Upper lobe of left lung (tissue), 6 donors: ENCODE results near the gene GREB1L. TPM values are rescaled to one million over a fixed set of nuclear protein-coding genes. Genes with fewer than 3 reads are reported as not detected.

ENCODE experiments used
- ATAC-seq, 2 donors: fragments of 200-7000 bp; cut with Tn5 transposase; one replicate each; pipeline ENCODE4 v1.9.1; 2022; ENCODE audit warnings: mild to moderate bottlenecking in 2 of 2, moderate library complexity in 2 of 2; ENCODE audit not compliant: low FRiP score in 2 of 2
- DNase-seq, 2 donors: peaks; one replicate each; pipeline ENCODE4 v3.0.0-alpha.2; 2019 to 2020
- H3K27ac ChIP-seq, 4 donors: fragments of 200-600 bp; sonication (generic); one replicate each; pipeline ENCODE4 v1.5.1; 2016 to 2019
- H3K27me3 ChIP-seq, 4 donors: fragments of 200-600 bp; sonication (generic); one replicate each; pipeline ENCODE4 v1.5.1; 2017 to 2019
- H3K36me3 ChIP-seq, 4 donors: fragments of 200-600 bp; sonication (generic); one replicate each; pipeline ENCODE4 v1.5.1; 2016 to 2019
- H3K4me1 ChIP-seq, 4 donors: fragments of 200-600 bp; sonication (generic); one replicate each; pipeline ENCODE4 v1.5.1; 2018 to 2019
- H3K4me3 ChIP-seq, 4 donors: fragments of 200-600 bp; sonication (generic); one replicate each; pipeline ENCODE4 v1.5.1; 2017 to 2019; ENCODE audit warnings: mild to moderate bottlenecking in 2 of 4, moderate library complexity in 1 of 4
- H3K9me3 ChIP-seq, 4 donors: fragments of 200-600 bp; sonication (generic); one replicate each; pipeline ENCODE4 v1.5.1; 2018 to 2019
- EP300 ChIP-seq, 4 donors: sonication (generic); formaldehyde crosslinking; IDR thresholded peaks; one replicate each; pipeline ENCODE4 v1.5.1; 2017; ENCODE audit warnings: antibody characterized with exemption in 4 of 4, control low read depth in 2 of 4
- POLR2A ChIP-seq, 4 donors: fragments of 450-650 bp; IDR thresholded peaks; one replicate each; pipeline ENCODE4 v1.5.1; 2016 to 2017; ENCODE audit warnings: antibody characterized with exemption in 4 of 4, mild to moderate bottlenecking in 2 of 4
- POLR2AphosphoS5 ChIP-seq, 2 donors: sonication (generic); formaldehyde crosslinking; IDR thresholded peaks; one replicate each; pipeline ENCODE4 v1.5.1; 2017; ENCODE audit warnings: antibody characterized with exemption in 2 of 2
- WGBS, 2 donors: methylation state at CpG; one replicate each; pipeline ENCODE4 v1.1.5; 2017 to 2018; 5-methylcytosine and 5-hydroxymethylcytosine counted together
- total RNA-seq, 6 donors: library from RNA; depleted of rRNA in 4 of 6; stranded (reverse); fragments of >200 nt in 4 of 6; gene quantifications; one replicate each; pipeline versions ENCODE4 v1.1.0 to v1.2.1, GENCODE V29; 2016 to 2021
- TF ChIP-seq, protein P1 (sequence below), 6 experiments: fragments of 450-650 bp in 4 of 6; fragments of 200-600 bp in 2 of 6; sonication (generic) in 2 of 6; IDR thresholded peaks; one replicate each; pipeline ENCODE4 v1.5.1; 2016 to 2019; ENCODE audit warnings: antibody characterized with exemption in 6 of 6
- donor health status: DM: no; HTN: no; CAD: no; lungs with moderate emphysema.
- donor health status: DM: no; HTN: yes; CAD: no; lungs with severe emphysema.

GREB1L gene
- total RNA-seq, 6 donors from 2014 or later, result under 0.01 to 2.0 (median 0.44) TPM

DNA sequence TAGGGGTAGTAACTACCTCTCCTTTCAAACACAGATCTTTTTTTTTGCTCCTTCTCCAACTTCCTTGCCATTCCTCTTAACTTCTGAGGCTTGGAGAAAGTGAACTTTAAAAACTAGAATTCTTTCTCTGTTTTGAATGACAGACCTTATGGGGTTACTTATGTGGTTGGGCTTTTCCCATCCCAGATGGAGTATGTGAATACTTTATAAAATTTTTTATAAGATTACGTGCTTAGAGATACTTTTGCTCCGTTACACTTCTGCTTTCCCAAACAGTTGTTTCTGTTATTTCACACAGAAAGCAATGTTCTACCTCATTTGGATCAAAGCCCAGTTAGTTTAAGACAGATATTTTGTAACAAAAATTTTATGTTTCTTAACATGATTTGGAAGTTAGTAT is 20.2 kb downstream of the GREB1L start:
- DNase-seq (no peak), ATAC-seq (no peak)
- H3K27me3 ChIP-seq, result no peaks in the 10 kb centered on the region
- no peaks in the 10 kb centered on the region for H3K36me3 ChIP-seq
- H3K27ac ChIP-seq, result no peak overlapping the region
- TF ChIP-seq POLR2AphosphoS5 (IDR thresholded peaks at IDR 0.05) (no peak), EP300 (IDR thresholded peaks at IDR 0.05) (no peak), POLR2A (IDR thresholded peaks at IDR 0.05) (no peak)
- TF ChIP-seq, protein P1, sequence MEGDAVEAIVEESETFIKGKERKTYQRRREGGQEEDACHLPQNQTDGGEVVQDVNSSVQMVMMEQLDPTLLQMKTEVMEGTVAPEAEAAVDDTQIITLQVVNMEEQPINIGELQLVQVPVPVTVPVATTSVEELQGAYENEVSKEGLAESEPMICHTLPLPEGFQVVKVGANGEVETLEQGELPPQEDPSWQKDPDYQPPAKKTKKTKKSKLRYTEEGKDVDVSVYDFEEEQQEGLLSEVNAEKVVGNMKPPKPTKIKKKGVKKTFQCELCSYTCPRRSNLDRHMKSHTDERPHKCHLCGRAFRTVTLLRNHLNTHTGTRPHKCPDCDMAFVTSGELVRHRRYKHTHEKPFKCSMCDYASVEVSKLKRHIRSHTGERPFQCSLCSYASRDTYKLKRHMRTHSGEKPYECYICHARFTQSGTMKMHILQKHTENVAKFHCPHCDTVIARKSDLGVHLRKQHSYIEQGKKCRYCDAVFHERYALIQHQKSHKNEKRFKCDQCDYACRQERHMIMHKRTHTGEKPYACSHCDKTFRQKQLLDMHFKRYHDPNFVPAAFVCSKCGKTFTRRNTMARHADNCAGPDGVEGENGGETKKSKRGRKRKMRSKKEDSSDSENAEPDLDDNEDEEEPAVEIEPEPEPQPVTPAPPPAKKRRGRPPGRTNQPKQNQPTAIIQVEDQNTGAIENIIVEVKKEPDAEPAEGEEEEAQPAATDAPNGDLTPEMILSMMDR (IDR thresholded peaks at IDR 0.05), result no peak
- H3K4me3 ChIP-seq, result no peak overlapping the region
- 73 to 78% methylated on average over 2 of the region's 2 CpGs for WGBS, 2 donors
- H3K9me3 ChIP-seq, result no peaks in the 10 kb centered on the region
- no peaks in the 10 kb centered on the region for H3K4me1 ChIP-seq

DNA sequence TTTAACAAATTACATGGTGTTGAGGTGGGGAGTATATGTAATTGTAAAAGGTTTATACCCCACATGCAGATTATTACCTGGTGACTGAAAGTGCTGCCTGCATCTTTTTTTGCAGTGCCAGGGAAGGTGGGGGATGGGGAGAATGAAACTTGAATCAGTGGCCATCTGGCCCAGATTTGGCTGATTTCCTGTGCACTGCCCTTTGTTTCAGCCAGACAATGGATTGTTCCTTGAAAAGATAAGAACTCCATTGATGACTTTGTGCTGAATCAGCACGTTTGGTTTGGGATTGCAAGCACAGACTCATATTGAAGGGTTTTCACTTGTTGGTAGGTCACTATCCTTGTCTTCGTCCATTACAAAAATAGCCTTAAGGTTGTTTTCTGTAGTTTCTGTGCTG is 20.9 kb downstream of the GREB1L start:
- Histone ChIP-seq H3K27ac (no peak overlapping the region), H3K27me3 (no peaks in the 10 kb centered on the region), H3K36me3 (no peaks in the 10 kb centered on the region), H3K4me3 (no peak overlapping the region), H3K4me1 (no peaks in the 10 kb centered on the region), H3K9me3 (no peaks in the 10 kb centered on the region)
- TF ChIP-seq EP300 (IDR thresholded peaks at IDR 0.05), result no peak
- TF ChIP-seq, protein P1 (IDR thresholded peaks at IDR 0.05), result no peak
- no peak for TF ChIP-seq POLR2AphosphoS5 (IDR thresholded peaks at IDR 0.05)
- TF ChIP-seq POLR2A (IDR thresholded peaks at IDR 0.05), result no peak
- WGBS, 2 donors, result 61 to 77% methylated on average over 2 of the region's 2 CpGs
- ATAC-seq (no peak), DNase-seq (no peak)

DNA sequence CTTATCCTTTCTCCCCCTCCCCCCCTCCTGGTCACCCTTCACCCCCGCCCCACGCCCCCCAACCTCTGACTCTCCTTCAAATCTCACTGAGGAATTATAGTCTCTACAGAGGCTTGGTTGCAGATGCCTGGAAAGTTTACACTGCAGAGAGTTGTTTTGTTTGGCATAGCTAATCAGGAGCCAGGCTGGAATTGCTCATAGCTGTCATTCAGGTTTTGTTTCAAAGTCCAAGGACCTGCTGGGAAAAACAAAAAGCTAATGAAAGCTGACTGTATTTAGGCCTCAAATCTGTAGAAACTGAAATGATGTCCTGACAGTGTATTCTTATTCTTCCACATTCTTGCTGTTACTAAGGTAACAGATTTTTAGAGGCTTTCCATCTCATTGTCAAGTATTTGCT is 22.6 kb downstream of the GREB1L start:
- DNase-seq (no peak), ATAC-seq (no peak)
- Histone ChIP-seq H3K4me3 (no peak overlapping the region), H3K4me1 (no peaks in the 10 kb centered on the region), H3K36me3 (no peaks in the 10 kb centered on the region), H3K9me3 (no peaks in the 10 kb centered on the region), H3K27me3 (no peaks in the 10 kb centered on the region), H3K27ac (no peak overlapping the region)
- TF ChIP-seq POLR2A (IDR thresholded peaks at IDR 0.05) (no peak), POLR2AphosphoS5 (IDR thresholded peaks at IDR 0.05) (no peak), EP300 (IDR thresholded peaks at IDR 0.05) (no peak)
- TF ChIP-seq, protein P1 (IDR thresholded peaks at IDR 0.05), result no peak
- 38 to 87% methylated on average over 2 of the region's 2 CpGs for WGBS, 2 donors

DNA sequence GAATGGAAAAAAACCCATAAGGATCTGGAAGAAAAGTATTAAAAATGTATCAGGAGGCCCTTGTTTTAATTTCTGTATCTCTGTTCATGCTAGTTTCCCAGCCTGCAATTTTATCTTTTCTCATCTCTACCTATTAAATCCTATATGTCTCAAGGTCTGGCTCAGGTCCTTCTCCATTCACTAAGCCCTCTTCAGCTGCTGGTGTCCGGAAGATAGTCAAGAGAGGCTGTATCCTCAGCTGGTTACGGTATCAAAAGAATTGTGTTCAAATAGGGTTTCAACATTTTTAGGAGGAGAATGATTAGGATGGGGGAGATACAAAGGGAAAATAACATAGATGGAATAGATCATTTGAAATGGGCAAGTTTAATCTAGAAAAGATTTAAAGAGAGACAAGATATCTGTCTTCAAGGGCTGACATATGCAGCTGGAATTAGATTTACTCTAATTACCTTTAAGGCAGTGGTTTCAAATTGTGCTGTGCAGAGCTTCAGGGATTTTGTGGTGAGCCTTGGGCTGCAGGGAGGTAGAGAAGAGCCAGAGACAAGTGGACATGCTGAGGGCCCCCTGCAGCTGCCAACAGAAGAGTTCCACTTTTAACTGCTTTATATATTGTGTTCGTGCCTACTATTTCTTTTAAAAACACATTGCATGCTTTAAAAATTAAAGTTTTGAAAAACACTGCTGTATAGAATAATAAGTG is 24.1 kb downstream of the GREB1L start:
- DNase-seq (no peak), ATAC-seq (no peak)
- H3K27ac ChIP-seq, result no peak overlapping the region
- H3K27me3 ChIP-seq, result no peaks in the 10 kb centered on the region
- no peaks in the 10 kb centered on the region for H3K36me3 ChIP-seq
- H3K4me1 ChIP-seq, result no peaks in the 10 kb centered on the region
- no peak overlapping the region for H3K4me3 ChIP-seq
- WGBS, 2 donors, result 88 to 91% methylated on average over 3 of the region's 3 CpGs
- TF ChIP-seq POLR2A (IDR thresholded peaks at IDR 0.05) (no peak), POLR2AphosphoS5 (IDR thresholded peaks at IDR 0.05) (no peak), EP300 (IDR thresholded peaks at IDR 0.05) (no peak)
- TF ChIP-seq, protein P1 (IDR thresholded peaks at IDR 0.05), result no peak
- H3K9me3 ChIP-seq, result no peaks in the 10 kb centered on the region

DNA sequence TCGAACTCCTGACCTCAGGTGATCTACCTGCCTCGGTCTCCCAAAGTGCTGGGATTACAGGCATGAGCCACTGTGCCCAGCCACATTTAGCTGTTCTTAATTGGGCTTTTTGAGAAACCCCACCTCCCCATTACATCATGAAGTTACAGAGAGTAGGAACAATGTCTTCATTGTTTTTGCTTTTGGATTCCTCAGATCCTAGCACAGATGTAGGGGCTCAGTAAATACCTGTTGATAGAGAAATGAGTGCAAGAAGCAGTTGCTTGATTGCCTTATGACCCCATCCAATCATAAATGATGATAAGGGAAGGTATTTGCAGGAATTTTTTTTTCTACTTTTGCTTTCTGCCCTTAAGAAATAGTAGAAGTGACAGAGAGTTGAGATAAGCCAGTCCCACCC is 25.4 kb downstream of the GREB1L start:
- no peak overlapping the region for H3K4me3 ChIP-seq
- H3K36me3 ChIP-seq, result no peaks in the 10 kb centered on the region
- no peak for ATAC-seq
- TF ChIP-seq POLR2A (IDR thresholded peaks at IDR 0.05), result no peak
- TF ChIP-seq, protein P1 (IDR thresholded peaks at IDR 0.05), result no peak
- no peak for TF ChIP-seq EP300 (IDR thresholded peaks at IDR 0.05)
- TF ChIP-seq POLR2AphosphoS5 (IDR thresholded peaks at IDR 0.05), result no peak
- no peaks in the 10 kb centered on the region for H3K4me1 ChIP-seq
- H3K27ac ChIP-seq, result no peak overlapping the region
- H3K9me3 ChIP-seq, result no peaks in the 10 kb centered on the region
- WGBS, 2 donors, result 86 to 100% methylated on average over 2 of the region's 2 CpGs
- DNase-seq, result no peak
- no peaks in the 10 kb centered on the region for H3K27me3 ChIP-seq
